Thyroid gland (tissue), 4 donors: ENCODE results near the gene TMEM175. TPM values are rescaled to one million over a fixed set of nuclear protein-coding genes. Genes with fewer than 3 reads are reported as not detected.

Experiments
- DNase-seq, 2 donors: peaks; one replicate each; pipeline ENCODE4 v3.0.0-alpha.2; 2019
- H3K27ac ChIP-seq, 3 donors: fragments of 200-600 bp; sonication (generic); 1 replicate in 2 of 3; 2 replicates in 1 of 3; pipeline ENCODE4 v1.5.1; 2016 to 2019; ENCODE audit warnings: mild to moderate bottlenecking in 1 of 3, moderate library complexity in 1 of 3
- H3K27me3 ChIP-seq: fragments of 200-600 bp; sonication (generic); one replicate; pipeline ENCODE4 v1.5.1; 2019
- H3K36me3 ChIP-seq, 2 donors: fragments of 200-600 bp; sonication (generic); one replicate each; pipeline ENCODE4 v1.5.1; 2016 to 2019
- H3K4me1 ChIP-seq, 2 donors: fragments of 200-600 bp; sonication (generic); one replicate each; pipeline ENCODE4 v1.5.1; 2017 to 2019
- H3K4me3 ChIP-seq, 3 donors: fragments of 200-600 bp; sonication (generic); replicated peaks in 1 of 3; 1 replicate in 2 of 3; 2 replicates in 1 of 3; pipeline ENCODE4 v1.5.1; 2016; ENCODE audit warnings: mild to moderate bottlenecking in 1 of 3
- H3K9me3 ChIP-seq: fragments of 200-600 bp; sonication (generic); one replicate; pipeline ENCODE4 v1.5.1; 2017
- POLR2A ChIP-seq, 2 donors: fragments of 450-650 bp; IDR thresholded peaks; one replicate each; pipeline ENCODE4 v1.6.1; 2017; ENCODE audit warnings: antibody characterized with exemption in 2 of 2, mild to moderate bottlenecking in 2 of 2, moderate library complexity in 1 of 2
- WGBS, 2 donors: methylation state at CpG; one replicate each; pipeline ENCODE4 v1.1.5; 2017; 5-methylcytosine and 5-hydroxymethylcytosine counted together
- intact Hi-C: fragments of 100-400 bp; cut with DNase I; formaldehyde crosslinking; loops from one replicate; pipeline ENCODE4 v1.15.1; 2023
- total RNA-seq, 4 donors: library from RNA; depleted of rRNA; stranded (reverse); fragments of >200 nt; gene quantifications; one replicate each; pipeline ENCODE4 v1.2.3, GENCODE V29; 2016
- TF ChIP-seq, protein P1 (sequence below), 6 experiments: fragments of 200-600 bp in 3 of 6; fragments of 450-650 bp in 3 of 6; sonication (generic) in 3 of 6; IDR thresholded peaks; one replicate each; pipeline ENCODE4 v1.5.1; 2016 to 2019; ENCODE audit warnings: antibody characterized with exemption in 6 of 6, mild to moderate bottlenecking in 2 of 6, inconsistent platforms in 1 of 6, moderate library complexity in 1 of 6

TMEM175 gene
- total RNA-seq, 4 donors from 2014 or later: 33.6 to 63.9 (median 40.4) TPM

GRCh38 chr4:990746-991367, 58.6 kb downstream of the TMEM175 start:
- no peak for TF ChIP-seq POLR2A (IDR thresholded peaks at IDR 0.05)
- TF ChIP-seq, protein P1, sequence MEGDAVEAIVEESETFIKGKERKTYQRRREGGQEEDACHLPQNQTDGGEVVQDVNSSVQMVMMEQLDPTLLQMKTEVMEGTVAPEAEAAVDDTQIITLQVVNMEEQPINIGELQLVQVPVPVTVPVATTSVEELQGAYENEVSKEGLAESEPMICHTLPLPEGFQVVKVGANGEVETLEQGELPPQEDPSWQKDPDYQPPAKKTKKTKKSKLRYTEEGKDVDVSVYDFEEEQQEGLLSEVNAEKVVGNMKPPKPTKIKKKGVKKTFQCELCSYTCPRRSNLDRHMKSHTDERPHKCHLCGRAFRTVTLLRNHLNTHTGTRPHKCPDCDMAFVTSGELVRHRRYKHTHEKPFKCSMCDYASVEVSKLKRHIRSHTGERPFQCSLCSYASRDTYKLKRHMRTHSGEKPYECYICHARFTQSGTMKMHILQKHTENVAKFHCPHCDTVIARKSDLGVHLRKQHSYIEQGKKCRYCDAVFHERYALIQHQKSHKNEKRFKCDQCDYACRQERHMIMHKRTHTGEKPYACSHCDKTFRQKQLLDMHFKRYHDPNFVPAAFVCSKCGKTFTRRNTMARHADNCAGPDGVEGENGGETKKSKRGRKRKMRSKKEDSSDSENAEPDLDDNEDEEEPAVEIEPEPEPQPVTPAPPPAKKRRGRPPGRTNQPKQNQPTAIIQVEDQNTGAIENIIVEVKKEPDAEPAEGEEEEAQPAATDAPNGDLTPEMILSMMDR (IDR thresholded peaks at IDR 0.05): no peak

GRCh38 chr4:991451-992296, 59.4 kb downstream of the TMEM175 start:
- Histone ChIP-seq H3K27ac (no peak overlapping the region), H3K4me1 (peaks cover 4 to 10% of the 10 kb centered on the region in 2 donors), H3K27me3 (no peaks in the 10 kb centered on the region), H3K9me3 (no peaks in the 10 kb centered on the region), H3K4me3 (no peak overlapping the region), H3K36me3 (no peaks in the 10 kb centered on the region)
- WGBS, 2 donors: 88 to 100% methylated on average over 9 to 11 of the region's 50 CpGs
- no peak for TF ChIP-seq POLR2A (IDR thresholded peaks at IDR 0.05)
- TF ChIP-seq, protein P1 (IDR thresholded peaks at IDR 0.05): no peak
- intact Hi-C loops: no loop called here
- DNase-seq: no peak

More at GRCh38 chr4:990746-991367, 58.6 kb downstream of the TMEM175 start:
- peaks cover 10 to 15% of the 10 kb centered on the region in 2 donors for H3K4me1 ChIP-seq
- H3K27me3 ChIP-seq: no peaks in the 10 kb centered on the region
- H3K4me3 ChIP-seq: no peak overlapping the region
- no peaks in the 10 kb centered on the region for H3K36me3 ChIP-seq
- DNase-seq: no peak
- 88 to 93% methylated on average over 5 to 23 of the region's 26 CpGs for WGBS, 2 donors
- H3K27ac ChIP-seq: no peak overlapping the region
- no peaks in the 10 kb centered on the region for H3K9me3 ChIP-seq
- intact Hi-C loops: no loop called here

- no peaks in the 10 kb centered on the region for H3K36me3 ChIP-seq
- H3K4me1 ChIP-seq: peaks cover 3 to 15% of the 10 kb centered on the region in 2 donors
- intact Hi-C loops: no loop called here
- no peaks in the 10 kb centered on the region for H3K9me3 ChIP-seq
- H3K4me3 ChIP-seq: no peak overlapping the region
- no peaks in the 10 kb centered on the region for H3K27me3 ChIP-seq
- peak; percentile 54 to 61 for DNase-seq
- 47 to 100% methylated on average over 1 to 22 of the region's 25 CpGs for WGBS, 2 donors
- TF ChIP-seq POLR2A (IDR thresholded peaks at IDR 0.05): no peak
- TF ChIP-seq, protein P1 (IDR thresholded peaks at IDR 0.05): no peak
- no peak overlapping the region for H3K27ac ChIP-seq
These were observed 60.2 kb downstream of the TMEM175 start for GRCh38 chr4:992297-993110.

- TF ChIP-seq, protein P1 (IDR thresholded peaks at IDR 0.05): no peak
- TF ChIP-seq POLR2A (IDR thresholded peaks at IDR 0.05): no peak
- peaks cover 4 to 17% of the 10 kb centered on the region in 2 donors for H3K4me1 ChIP-seq
- H3K36me3 ChIP-seq: no peaks in the 10 kb centered on the region
- intact Hi-C loops: no loop called here
- no peak for DNase-seq
- no peaks in the 10 kb centered on the region for H3K9me3 ChIP-seq
- no peak within 1 kb of the TSS for H3K4me3 ChIP-seq
- no peak within 1 kb of the TSS for H3K27ac ChIP-seq
- no peaks in the 10 kb centered on the region for H3K27me3 ChIP-seq
- 88 to 95% methylated on average over 12 to 14 of the region's 37 CpGs for WGBS, 2 donors
These were observed 61.1 kb downstream of the TMEM175 start, which contains the start of gene SLC26A1 for GRCh38 chr4:993111-994029. Gene SLC26A1 (minus strand): TSS chr4:993404. CDS start chr4:991703, 1,701 bp downstream.
